Amniotic stem cell (primary cell): Measurements from ENCODE around the gene PEAK1.
"Not testable (repeated sequence)": the region's sequence is repeated elsewhere in the genome, so short reads cannot be mapped to it uniquely, and the experiment has no call there.

Experiments used
- DNase-seq: peaks from one replicate; lab custom pipeline; 2025; lab: John Stamatoyannopoulos, UW

PEAK1 gene

DNA sequence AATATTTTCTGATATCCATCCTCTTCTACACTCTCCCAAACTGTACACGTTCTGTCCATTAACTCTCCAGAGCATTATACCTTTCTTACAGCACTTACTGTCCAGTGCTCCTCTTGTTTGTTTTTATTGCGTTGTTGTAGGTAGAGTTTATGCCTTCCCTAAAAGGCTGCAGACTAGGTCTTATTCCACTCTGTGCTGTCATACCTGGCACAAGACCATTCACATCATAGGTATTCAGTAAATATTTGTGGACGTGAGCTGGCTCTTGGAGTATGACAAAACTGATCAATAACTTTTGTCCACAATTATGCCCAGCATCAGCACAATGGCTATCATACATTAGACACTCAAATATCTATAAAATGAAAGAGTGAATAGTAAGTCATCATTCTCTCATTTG lies 5.2 kb upstream of the PEAK1 start:
- no peak for DNase-seq

DNA sequence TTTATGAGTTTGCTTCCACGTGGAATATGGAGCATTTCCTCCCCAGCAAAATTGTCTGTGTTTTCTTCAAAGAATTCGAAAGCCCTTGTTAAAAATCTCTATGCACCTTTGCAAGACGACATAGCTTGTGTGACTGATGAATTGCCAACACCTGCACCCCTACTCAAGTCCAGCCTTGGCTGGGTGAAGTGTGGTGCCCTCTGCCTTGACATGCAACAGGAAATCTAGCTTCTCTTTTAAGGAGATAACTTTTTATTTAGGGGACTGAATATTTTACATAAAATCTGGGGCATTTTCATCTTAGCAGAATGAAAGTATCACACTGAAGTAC lies 1.4 kb upstream of the PEAK1 start:
- DNase-seq, result no peak

GRCh38 chr15:77420610-77421369 lies 886 bp upstream of the PEAK1 start, which contains the start of gene HMG20A:
Gene HMG20A (plus strand): TSS chr15:77420888. CDS start chr15:77458408, 37,520 bp downstream.
- peak; percentile 55 for DNase-seq

GRCh38 chr15:77418966-77419835 lies 703 bp downstream of the PEAK1 start:
- DNase-seq, result no peak

- no peak for DNase-seq
Measured at GRCh38 chr15:77418391-77418965, 1.4 kb downstream of the PEAK1 start.

- no peak for DNase-seq
Measured at GRCh38 chr15:77417602-77418001, 2.3 kb downstream of the PEAK1 start.

DNA sequence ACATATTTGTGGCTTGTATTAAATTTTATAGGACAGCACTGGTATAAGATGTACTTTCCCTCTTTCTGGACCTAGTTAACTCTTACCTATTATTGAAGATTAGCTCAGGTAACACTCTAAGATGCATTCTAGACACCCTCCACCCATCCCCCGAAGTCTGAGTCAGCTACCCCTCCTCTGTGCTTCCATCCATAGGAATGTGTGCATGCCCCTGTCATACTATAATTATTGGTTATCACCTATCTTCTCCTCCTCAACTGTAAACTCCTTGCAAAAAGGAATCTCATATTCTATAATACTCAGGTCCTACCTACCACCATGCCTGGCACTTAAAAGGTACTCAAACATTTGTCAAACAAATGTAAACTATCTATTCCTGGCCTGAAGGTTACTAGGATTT lies 3.0 kb downstream of the PEAK1 start:
- no peak for DNase-seq

DNA sequence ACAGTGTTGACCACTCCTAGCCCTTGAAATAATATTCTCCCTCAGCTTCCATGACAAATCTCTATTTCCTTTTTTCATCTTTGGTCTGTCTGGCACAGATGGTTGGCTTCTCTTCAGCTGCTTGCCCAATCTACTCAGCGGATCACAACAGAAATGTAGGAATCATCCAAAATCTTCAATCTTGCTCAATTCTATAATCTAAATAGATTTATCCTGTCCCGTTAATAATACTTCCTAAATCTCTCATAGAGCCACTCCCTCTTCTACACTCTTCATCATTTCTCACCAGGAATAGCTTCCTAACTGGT lies 3.8 kb downstream of the PEAK1 start:
- no peak for DNase-seq

DNA sequence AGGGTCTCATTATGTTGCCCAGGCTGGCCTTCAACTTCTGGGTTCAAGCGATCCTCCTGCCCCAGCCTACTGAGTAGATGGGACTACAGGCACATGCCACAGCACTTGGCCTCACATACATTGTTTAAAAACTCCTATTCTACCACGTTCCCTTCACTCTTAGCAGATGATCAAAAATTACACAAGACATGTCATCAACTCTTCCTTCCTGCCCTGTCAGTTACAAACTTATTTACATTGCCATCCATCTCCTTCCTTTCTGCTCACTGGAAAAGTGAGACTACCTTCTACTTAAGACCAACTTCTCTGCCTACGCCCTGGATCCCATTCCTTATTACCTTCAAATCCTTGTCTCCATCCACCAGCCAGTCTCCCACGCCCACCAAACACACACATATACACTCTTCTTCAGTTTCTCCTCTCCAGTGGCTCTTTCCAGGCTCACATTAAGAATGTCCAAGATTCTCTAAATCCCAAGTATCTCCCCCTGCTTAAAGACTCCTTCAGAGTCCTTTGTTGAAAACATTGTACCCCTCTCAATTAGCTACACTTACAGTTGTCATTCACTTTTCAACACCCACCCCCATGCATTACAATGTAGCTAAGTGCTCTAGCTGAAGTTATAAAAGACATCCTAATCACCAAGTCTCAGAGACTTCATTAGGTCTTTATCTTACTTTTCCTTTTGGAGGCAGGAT lies 4.3 kb downstream of the PEAK1 start:
- DNase-seq, result no peak

GRCh38 chr15:77414789-77415442 lies 5.0 kb downstream of the PEAK1 start:
- no peak for DNase-seq

GRCh38 chr15:77413699-77414349 lies 6.1 kb downstream of the PEAK1 start:
- DNase-seq, result no peak

GRCh38 chr15:77412972-77413698 lies 6.8 kb downstream of the PEAK1 start:
- no peak for DNase-seq

DNA sequence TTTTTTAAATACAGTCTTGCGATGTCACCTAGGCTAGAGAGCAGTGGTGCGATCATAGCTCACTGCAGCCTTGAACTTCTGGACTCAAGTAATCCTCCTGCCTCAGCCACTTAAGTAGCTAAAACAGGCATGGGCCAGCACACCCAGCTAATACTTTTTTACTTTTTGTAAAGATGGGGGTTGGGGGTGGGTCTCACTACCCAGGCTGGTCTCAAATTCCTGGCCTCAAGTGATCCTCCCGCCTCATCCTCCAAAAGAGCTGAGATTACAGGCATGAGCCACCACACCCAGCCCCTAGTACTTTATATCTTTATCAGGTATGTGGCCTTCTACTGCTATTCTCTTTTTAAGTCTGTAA lies 8.3 kb downstream of the PEAK1 start:
- DNase-seq, result no peak

DNA sequence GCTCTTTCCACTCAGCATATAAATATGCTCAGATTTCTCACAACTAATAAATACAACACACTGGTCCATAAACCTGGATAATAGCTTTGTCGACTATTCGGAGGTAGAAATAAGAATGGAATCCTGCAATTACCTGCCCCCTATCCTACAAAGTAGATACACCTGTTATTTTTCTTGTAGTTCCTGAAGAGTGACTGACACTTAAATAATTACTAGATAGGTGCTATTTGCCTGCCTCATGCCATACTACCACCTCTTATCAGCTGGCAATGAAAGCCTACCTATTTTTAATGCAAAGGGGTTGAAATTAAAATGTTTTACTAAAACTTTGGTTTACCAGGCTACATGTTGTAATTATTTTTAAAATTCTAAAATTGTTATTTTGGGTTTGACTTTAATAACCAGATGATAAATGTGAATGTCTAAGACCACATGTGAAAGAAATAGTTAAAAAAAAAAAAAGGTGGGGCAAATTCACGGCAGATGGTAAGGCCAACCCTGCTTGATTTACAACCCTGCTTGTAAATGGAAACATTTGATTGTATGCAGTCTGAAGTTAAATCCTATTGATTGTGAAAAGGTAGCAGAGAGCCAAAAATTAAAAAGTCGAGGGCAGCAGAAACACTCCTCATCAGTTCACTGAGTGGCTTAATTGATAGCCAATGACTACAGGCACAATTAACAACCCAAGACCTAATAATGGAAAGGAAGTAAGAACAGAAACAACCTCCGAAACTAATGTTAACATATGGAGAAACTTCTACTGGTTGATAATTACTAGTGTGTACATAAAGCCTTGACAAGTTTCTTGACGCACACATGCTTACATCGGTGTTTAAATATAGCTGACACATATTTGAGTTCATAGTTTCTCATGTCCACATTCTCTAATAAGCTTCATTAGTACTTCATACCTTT lies 8.9 kb downstream of the PEAK1 start:
- DNase-seq, result no peak

DNA sequence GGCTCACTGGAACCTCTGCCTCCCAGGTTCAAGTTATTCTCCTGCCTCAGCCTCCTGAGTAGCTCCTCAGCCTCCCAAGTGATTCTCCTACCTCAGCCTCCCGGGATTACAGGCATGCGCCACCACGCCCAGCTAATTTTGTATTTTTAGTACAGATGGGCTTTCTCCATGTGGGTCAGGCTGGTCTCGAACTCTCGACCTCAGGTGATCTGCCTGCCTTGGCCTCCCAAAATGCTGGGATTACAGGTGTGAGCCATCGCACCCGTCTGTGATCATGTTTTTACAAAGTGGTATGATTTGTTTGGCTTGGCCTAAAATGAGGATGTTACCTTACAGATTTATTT lies 9.8 kb downstream of the PEAK1 start:
- not testable (repeated sequence) for DNase-seq

GRCh38 chr15:77409259-77410156 lies 10.4 kb downstream of the PEAK1 start:
- DNase-seq, result no peak

GRCh38 chr15:77406846-77407245 lies 13.1 kb downstream of the PEAK1 start:
- no peak for DNase-seq

- not testable (repeated sequence) for DNase-seq
Measured at GRCh38 chr15:77406173-77406759, 13.6 kb downstream of the PEAK1 start.
